Stimulated activated naive CD4-positive, alpha-beta T cell treated with Interleukin-2 at 50 U/mL for 16 hours (primary cell): ENCODE data around the gene RABGAP1L.
A peak's percentile ranks its signal among the peaks of the same experiment; 100 is the strongest.
"Not testable (repeated sequence)": the region's sequence is repeated elsewhere in the genome, so short reads cannot be mapped to it uniquely, and the experiment has no call there.

Source experiments
- DNase-seq: peaks from one replicate; lab custom pipeline; 2025; lab: John Stamatoyannopoulos, UW

RABGAP1L gene

GRCh38 chr1:174998569-174999215 lies 839.4 kb downstream of the RABGAP1L start:
- DNase-seq, result peak; percentile 27

- DNase-seq, result peak; percentile 98
These were observed 840.1 kb downstream of the RABGAP1L start for GRCh38 chr1:174999216-174999935.

- no peak for DNase-seq
These were observed 840.8 kb downstream of the RABGAP1L start, which contains the start of gene CACYBP for GRCh38 chr1:174999936-175000696. CACYBP (plus strand) TSS chr1:174999947; CDS start chr1:175000181, 234 bp downstream.

- DNase-seq, result no peak
These were observed 841.4 kb downstream of the RABGAP1L start for GRCh38 chr1:175000697-175001187.

- DNase-seq, result no peak
These were observed 843.7 kb downstream of the RABGAP1L start for GRCh38 chr1:175002910-175003517.

- DNase-seq, result no peak
These were observed 844.2 kb downstream of the RABGAP1L start for GRCh38 chr1:175003521-175003920.

- no peak for DNase-seq
These were observed 845.9 kb downstream of the RABGAP1L start for GRCh38 chr1:175005085-175005783.

- DNase-seq, result no peak
These were observed 850.2 kb downstream of the RABGAP1L start for GRCh38 chr1:175009532-175009931.

- no peak for DNase-seq
These were observed 854.1 kb downstream of the RABGAP1L start for GRCh38 chr1:175013445-175013844.

GRCh38 chr1:175015243-175015642 lies 855.9 kb downstream of the RABGAP1L start:
- DNase-seq, result no peak

- no peak for DNase-seq
These were observed 860.2 kb downstream of the RABGAP1L start for GRCh38 chr1:175019524-175019923.

GRCh38 chr1:175023043-175023921 lies 864.0 kb downstream of the RABGAP1L start, which contains the start of gene MRPS14:
MRPS14 (minus strand) TSS chr1:175023425; CDS start chr1:175023408, 17 bp downstream.
- DNase-seq, result peak; percentile 96

GRCh38 chr1:175023922-175024242 lies 864.6 kb downstream of the RABGAP1L start:
- DNase-seq, result not testable (repeated sequence)

GRCh38 chr1:175024773-175025172 lies 865.5 kb downstream of the RABGAP1L start:
- no peak for DNase-seq

- no peak for DNase-seq
These were observed 874.6 kb downstream of the RABGAP1L start for GRCh38 chr1:175033953-175034352.

- no peak for DNase-seq
These were observed 875.5 kb downstream of the RABGAP1L start for GRCh38 chr1:175034775-175035174.

- DNase-seq, result no peak
These were observed 876.5 kb downstream of the RABGAP1L start for GRCh38 chr1:175035865-175036264.

- DNase-seq, result no peak
These were observed 877.2 kb downstream of the RABGAP1L start for GRCh38 chr1:175036476-175036875.

GRCh38 chr1:175037416-175037815 lies 878.1 kb downstream of the RABGAP1L start:
- DNase-seq, result no peak

GRCh38 chr1:175040324-175040879 lies 881.1 kb downstream of the RABGAP1L start:
- no peak for DNase-seq
